NCI-H2029 (cell line): ENCODE measurements around the gene CRK.

Experiments
- DNase-seq: peaks from one replicate; lab custom pipeline; 2025; lab: John Stamatoyannopoulos, UW

Gene CRK

GRCh38 chr17:1486802-1487695 lies 31.0 kb upstream of the CRK start:
- peak; percentile 42 for DNase-seq

- no peak for DNase-seq
These were observed 29.7 kb upstream of the CRK start for GRCh38 chr17:1485423-1486376.

GRCh38 chr17:1484676-1485422 lies 28.8 kb upstream of the CRK start:
- peak; percentile 34 for DNase-seq

- DNase-seq: no peak
These were observed 28.1 kb upstream of the CRK start for GRCh38 chr17:1484060-1484535.

GRCh38 chr17:1482680-1483079 lies 26.6 kb upstream of the CRK start:
- no peak for DNase-seq

- no peak for DNase-seq
These were observed 25.7 kb upstream of the CRK start for GRCh38 chr17:1481736-1482135.

GRCh38 chr17:1480747-1481465 lies 24.9 kb upstream of the CRK start:
- no peak for DNase-seq

GRCh38 chr17:1478418-1478817 lies 22.4 kb upstream of the CRK start:
- no peak for DNase-seq

GRCh38 chr17:1475321-1475854 lies 19.4 kb upstream of the CRK start:
- DNase-seq: no peak

GRCh38 chr17:1474402-1475189 lies 18.6 kb upstream of the CRK start:
- DNase-seq: no peak

- DNase-seq: no peak
These were observed 17.8 kb upstream of the CRK start for GRCh38 chr17:1473841-1474240.

GRCh38 chr17:1473170-1473569 lies 17.1 kb upstream of the CRK start:
- DNase-seq: no peak

- no peak for DNase-seq
These were observed 16.1 kb upstream of the CRK start for GRCh38 chr17:1471911-1472821.

- DNase-seq: no peak
These were observed 15.5 kb upstream of the CRK start for GRCh38 chr17:1471490-1471889.

- DNase-seq: no peak
These were observed 14.9 kb upstream of the CRK start for GRCh38 chr17:1470755-1471462.

- no peak for DNase-seq
These were observed 14.2 kb upstream of the CRK start for GRCh38 chr17:1470071-1470754.

- no peak for DNase-seq
These were observed 13.3 kb upstream of the CRK start for GRCh38 chr17:1469231-1469852.
